AML-193 (cell line): ENCODE measurements around the gene STX16.
"Not testable (repeated sequence)": the region's sequence is repeated elsewhere in the genome, so short reads cannot be mapped to it uniquely, and the experiment has no call there.

Experiments used
- DNase-seq, 2 experiments: peaks; one replicate each; lab custom pipeline; 2025; lab: John Stamatoyannopoulos, UW

The STX16 gene

GRCh38 chr20:58722877-58723627 is 72.0 kb downstream of the STX16 start:
- DNase-seq = no peak

- no peak for DNase-seq
These were observed 72.5 kb downstream of the STX16 start for GRCh38 chr20:58723628-58723984.

GRCh38 chr20:58726156-58726555 is 75.1 kb downstream of the STX16 start:
- DNase-seq = not testable (repeated sequence)
